Stomach (tissue), 9 donors: Measurements from ENCODE around the gene NR2F1-AS1. TPM values are rescaled to one million over a fixed set of nuclear protein-coding genes. Genes with fewer than 3 reads are reported as not detected.

Experiments
- DNase-seq, 2 donors: peaks; one replicate each; pipeline versions ENCODE4 v3.0.0 to v3.0.0-alpha.2; 2013 to 2019
- H3K27ac ChIP-seq, 5 donors: fragments of 200-600 bp in 4 of 5; sonication (generic) in 4 of 5; one replicate each; pipeline ENCODE4 v1.5.1; 2013 to 2019; ENCODE audit warnings: mild to moderate bottlenecking in 1 of 5, moderate library complexity in 1 of 5
- H3K27me3 ChIP-seq, 3 donors: fragments of 200-600 bp; sonication (generic); one replicate each; pipeline ENCODE4 v1.5.1; 2017 to 2019; ENCODE audit warnings: mixed run types in 1 of 3
- H3K36me3 ChIP-seq, 4 donors: fragments of 200-600 bp; sonication (generic); 1 replicate in 3 of 4; 2 replicates in 1 of 4; pipeline ENCODE4 v1.5.1; 2016 to 2019
- H3K4me1 ChIP-seq, 4 donors: fragments of 200-600 bp; sonication (generic); one replicate each; pipeline ENCODE4 v1.5.1; 2016 to 2019
- H3K4me3 ChIP-seq, 4 donors: fragments of 200-600 bp; sonication (generic) in 3 of 4; one replicate each; pipeline ENCODE4 v1.5.1; 2016 to 2019; ENCODE audit warnings: mild to moderate bottlenecking in 1 of 4
- H3K9me3 ChIP-seq, 4 donors: fragments of 200-600 bp; sonication (generic); one replicate each; pipeline ENCODE4 v1.5.1; 2016 to 2019
- EP300 ChIP-seq: sonication (generic); formaldehyde crosslinking; IDR thresholded peaks from one replicate; pipeline ENCODE4 v1.6.1; 2017; ENCODE audit warnings: antibody characterized with exemption
- POLR2A ChIP-seq, 4 donors: fragments of 450-650 bp; IDR thresholded peaks; one replicate each; pipeline ENCODE4 v1.6.1; 2016; ENCODE audit warnings: antibody characterized with exemption in 4 of 4, control low read depth in 2 of 4, mild to moderate bottlenecking in 1 of 4, moderate library complexity in 1 of 4
- POLR2AphosphoS5 ChIP-seq, 3 donors: sonication (generic); formaldehyde crosslinking; IDR thresholded peaks; one replicate each; pipeline ENCODE4 v1.6.1; 2016; ENCODE audit warnings: antibody characterized with exemption in 3 of 3
- WGBS, 5 donors: extraction: QIAGEN DNeasy Blood & Tissue Kit in 3 of 5; methylation state at CpG; one replicate each; pipeline versions ENCODE4 v1.1.5 to v1.1.7; 2013 to 2018; 5-methylcytosine and 5-hydroxymethylcytosine counted together
- intact Hi-C: fragments of 100-400 bp; cut with DNase I; formaldehyde crosslinking; loops from one replicate; pipeline ENCODE4 v1.15.1; 2023; ENCODE audit warnings: low total_unique reads
- polyA plus RNA-seq, 3 donors: library from polyadenylated mRNA; stranded (reverse); fragments of 200-250 nt; gene quantifications; one replicate each; pipeline ENCODE4 v1.2.3, GENCODE V29; 2013
- total RNA-seq, 5 donors: library from RNA; depleted of rRNA; stranded (reverse); fragments of >200 nt; gene quantifications; one replicate each; pipeline versions ENCODE4 v1.1.0 to v1.2.3, GENCODE V29; 2014 to 2016
- TF ChIP-seq, protein P1 (sequence below), 7 experiments: fragments of 450-650 bp in 4 of 7; fragments of 200-600 bp in 3 of 7; sonication (generic) in 3 of 7; IDR thresholded peaks; one replicate each; pipeline ENCODE4 v1.5.1; 2016 to 2019; ENCODE audit warnings: antibody characterized with exemption in 7 of 7, control low read depth in 2 of 7, mild to moderate bottlenecking in 1 of 7
- donor health status: healthy with polysubstance abuse.
- donor health status: Bipolar disorder and iron deficiency.
- donor health status: healthy.

NR2F1-AS1 gene
- total and polyA plus RNA-seq, 8 donors: 4.3 to 40.8 (median 14.2) TPM

DNA sequence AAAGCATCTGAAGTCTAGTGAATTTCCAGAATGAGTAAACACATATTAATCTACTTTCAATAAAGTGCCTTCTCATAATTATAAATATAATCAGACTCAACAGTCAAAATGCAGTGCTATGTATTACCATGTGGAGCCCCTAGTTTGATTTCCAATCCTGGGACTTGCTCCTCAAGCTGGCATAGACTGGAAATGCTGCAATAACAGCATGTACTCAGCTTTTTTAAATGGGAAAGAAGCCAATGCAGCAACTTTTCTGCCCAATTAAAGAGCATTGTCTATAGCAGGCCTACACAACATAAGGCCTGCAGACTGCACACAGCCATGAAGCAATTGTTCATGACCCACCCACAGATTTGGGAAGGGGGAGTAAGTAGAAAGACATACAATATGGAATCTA, 103.2 kb downstream of the NR2F1-AS1 start:
- intact Hi-C loops: no loop called here
- Histone ChIP-seq H3K4me3 (no peak overlapping the region), H3K36me3 (no peaks in the 10 kb centered on the region), H3K9me3 (peaks cover 0 to 19% (median 12%) of the 10 kb centered on the region in 4 donors), H3K4me1 (no peaks in the 10 kb centered on the region), H3K27me3 (no peaks in the 10 kb centered on the region), H3K27ac (no peak overlapping the region)
- no peak for DNase-seq
- no peak for TF ChIP-seq EP300
- TF ChIP-seq, protein P1, sequence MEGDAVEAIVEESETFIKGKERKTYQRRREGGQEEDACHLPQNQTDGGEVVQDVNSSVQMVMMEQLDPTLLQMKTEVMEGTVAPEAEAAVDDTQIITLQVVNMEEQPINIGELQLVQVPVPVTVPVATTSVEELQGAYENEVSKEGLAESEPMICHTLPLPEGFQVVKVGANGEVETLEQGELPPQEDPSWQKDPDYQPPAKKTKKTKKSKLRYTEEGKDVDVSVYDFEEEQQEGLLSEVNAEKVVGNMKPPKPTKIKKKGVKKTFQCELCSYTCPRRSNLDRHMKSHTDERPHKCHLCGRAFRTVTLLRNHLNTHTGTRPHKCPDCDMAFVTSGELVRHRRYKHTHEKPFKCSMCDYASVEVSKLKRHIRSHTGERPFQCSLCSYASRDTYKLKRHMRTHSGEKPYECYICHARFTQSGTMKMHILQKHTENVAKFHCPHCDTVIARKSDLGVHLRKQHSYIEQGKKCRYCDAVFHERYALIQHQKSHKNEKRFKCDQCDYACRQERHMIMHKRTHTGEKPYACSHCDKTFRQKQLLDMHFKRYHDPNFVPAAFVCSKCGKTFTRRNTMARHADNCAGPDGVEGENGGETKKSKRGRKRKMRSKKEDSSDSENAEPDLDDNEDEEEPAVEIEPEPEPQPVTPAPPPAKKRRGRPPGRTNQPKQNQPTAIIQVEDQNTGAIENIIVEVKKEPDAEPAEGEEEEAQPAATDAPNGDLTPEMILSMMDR (IDR thresholded peaks at IDR 0.05): no peak
- no peak for TF ChIP-seq POLR2A (IDR thresholded peaks at IDR 0.05)
- TF ChIP-seq POLR2AphosphoS5 (IDR thresholded peaks at IDR 0.05): no peak

- intact Hi-C loops: no loop called here
Observed at GRCh38 chr5:93476251-93476742, 104.7 kb downstream of the NR2F1-AS1 start.

DNA sequence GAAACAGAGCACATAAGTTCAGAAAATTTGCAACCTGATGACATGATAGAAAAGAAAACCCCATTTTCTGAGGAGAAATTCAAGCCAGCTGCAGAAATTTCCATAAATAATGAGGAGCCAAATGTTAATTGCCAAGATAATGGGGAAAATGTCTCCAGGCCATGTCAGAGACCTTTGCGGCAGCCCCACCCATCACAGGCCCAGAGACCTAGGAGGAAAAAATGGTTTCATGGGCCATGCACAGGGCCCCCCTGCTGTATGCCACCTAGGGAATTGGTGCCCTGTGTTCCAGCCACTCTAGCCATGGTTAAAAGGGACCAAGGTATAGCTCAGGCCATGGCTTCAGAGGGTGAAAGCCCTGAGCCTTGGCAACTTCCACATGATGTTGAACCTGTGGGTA, 118.1 kb downstream of the NR2F1-AS1 start:
- Histone ChIP-seq H3K4me3 (no peak overlapping the region), H3K36me3 (peaks cover 0 to 8% (median 0%) of the 10 kb centered on the region in 4 donors), H3K4me1 (no peaks in the 10 kb centered on the region), H3K27me3 (no peaks in the 10 kb centered on the region), H3K9me3 (peaks cover 0 to 16% (median 11%) of the 10 kb centered on the region in 4 donors), H3K27ac (no peak overlapping the region)
- intact Hi-C loops: no loop called here
- DNase-seq: no peak
- TF ChIP-seq POLR2A (IDR thresholded peaks at IDR 0.05): no peak
- TF ChIP-seq EP300: no peak
- TF ChIP-seq, protein P1 (IDR thresholded peaks at IDR 0.05): no peak
- no peak for TF ChIP-seq POLR2AphosphoS5 (IDR thresholded peaks at IDR 0.05)
- 93 to 100% (median 98%) methylated on average over 1 of the region's 1 CpG for WGBS, 5 donors

More at GRCh38 chr5:93476251-93476742, 104.7 kb downstream of the NR2F1-AS1 start:
- 10 to 37% (median 30%) methylated on average over 2 of the region's 2 CpGs for WGBS, 5 donors
- Histone ChIP-seq H3K4me1 (no peaks in the 10 kb centered on the region), H3K36me3 (no peaks in the 10 kb centered on the region), H3K9me3 (peaks cover 0 to 19% (median 12%) of the 10 kb centered on the region in 4 donors), H3K4me3 (no peak overlapping the region), H3K27me3 (no peaks in the 10 kb centered on the region), H3K27ac (no peak overlapping the region)
- no peak for DNase-seq
- no peak for TF ChIP-seq EP300
- no peak for TF ChIP-seq POLR2AphosphoS5 (IDR thresholded peaks at IDR 0.05)
- TF ChIP-seq, protein P1 (IDR thresholded peaks at IDR 0.05): no peak
- TF ChIP-seq POLR2A (IDR thresholded peaks at IDR 0.05): no peak

- Histone ChIP-seq H3K27me3 (no peaks in the 10 kb centered on the region), H3K4me1 (no peaks in the 10 kb centered on the region), H3K4me3 (no peak overlapping the region), H3K27ac (no peak overlapping the region), H3K36me3 (peaks cover 0 to 8% (median 0%) of the 10 kb centered on the region in 4 donors), H3K9me3 (peaks cover 0 to 16% (median 11%) of the 10 kb centered on the region in 4 donors)
- intact Hi-C loops: no loop called here
- WGBS, 5 donors: 78 to 95% (median 92%) methylated on average over 1 of the region's 1 CpG
- TF ChIP-seq POLR2A (IDR thresholded peaks at IDR 0.05): no peak
- TF ChIP-seq POLR2AphosphoS5 (IDR thresholded peaks at IDR 0.05): no peak
- TF ChIP-seq, protein P1 (IDR thresholded peaks at IDR 0.05): no peak
- no peak for TF ChIP-seq EP300
- no peak for DNase-seq
Observed at GRCh38 chr5:93461756-93462155, 119.3 kb downstream of the NR2F1-AS1 start.
